OCI-LY3 (cell line): ENCODE results near the gene HIPK2.

Experiments used
- H2AFZ ChIP-seq: fragments of 200-600, 300-600 bp; shearing (Covaris generic); 2 replicates; pipeline ENCODE4 v1.6.0; 2014; ENCODE audit warnings: antibody characterized with exemption, low read depth, low read length
- H3K27ac ChIP-seq: fragments of 200-600, 300-600 bp; sonication (generic); 2 replicates; pipeline ENCODE4 v1.5.1; 2014; ENCODE audit warnings: mild to moderate bottlenecking, low read length, moderate library complexity, mixed read lengths
- H3K27me3 ChIP-seq: fragments of 200-600, 300-600 bp; sonication (generic); 2 replicates; pipeline ENCODE4 v1.6.1; 2014; ENCODE audit warnings: low read depth, low read length, mixed read lengths
- H3K36me3 ChIP-seq: fragments of 200-600, 300-600 bp; sonication (generic); replicated peaks from 2 replicates; pipeline ENCODE3; 2014; ENCODE audit warnings: low read depth, low read length, mixed read lengths
- H3K4me1 ChIP-seq: fragments of 300-600, 200-600 bp; sonication (generic); 2 replicates; pipeline ENCODE4 v1.6.1; 2014; ENCODE audit warnings: low read length, mixed read lengths
- H3K4me2 ChIP-seq: fragments of 200-600, 300-600 bp; sonication (generic); 2 replicates; pipeline ENCODE4 v1.6.1; 2014; ENCODE audit warnings: low read length, mixed read lengths
- H3K4me3 ChIP-seq: fragments of 300-600, 200-600 bp; sonication (generic); 2 replicates; pipeline ENCODE4 v1.5.1; 2014; ENCODE audit warnings: antibody characterized with exemption, mild to moderate bottlenecking, low read length, moderate library complexity
- H3K79me2 ChIP-seq: fragments of 300-600, 200-600 bp; shearing (Covaris generic); 2 replicates; pipeline ENCODE4 v1.6.1; 2014; ENCODE audit warnings: mild to moderate bottlenecking, low read length, mixed read lengths
- H3K9ac ChIP-seq: fragments of 300-600, 200-600 bp; shearing (Covaris generic); 2 replicates; pipeline ENCODE4 v1.6.0; 2014; ENCODE audit warnings: mild to moderate bottlenecking, low read length, moderate library complexity
- H3K9me3 ChIP-seq: fragments of 200-600, 300-600 bp; shearing (Covaris generic); 2 replicates; pipeline ENCODE4 v1.6.1; 2014; ENCODE audit warnings: low read length, mixed read lengths; ENCODE audit not compliant: insufficient read depth
- H4K20me1 ChIP-seq: fragments of 200-600, 300-600 bp; sonication (generic); 2 replicates; pipeline ENCODE4 v1.6.1; 2016; ENCODE audit warnings: low read length, mixed read lengths; ENCODE audit not compliant: insufficient read depth
- EZH2phosphoT487 ChIP-seq: fragments of 200-600 bp; shearing (Covaris generic); IDR thresholded peaks from 2 replicates; pipeline ENCODE4 v1.6.1; 2018; ENCODE audit warnings: antibody characterized with exemption, mixed run types, low read depth
- TF ChIP-seq, protein P1 (sequence below): fragments of 200-600, 300-600 bp; sonication (generic); IDR thresholded peaks from 2 replicates; pipeline ENCODE4 v1.5.1; 2014; ENCODE audit warnings: antibody characterized with exemption, low read length, low read depth

Gene HIPK2

DNA sequence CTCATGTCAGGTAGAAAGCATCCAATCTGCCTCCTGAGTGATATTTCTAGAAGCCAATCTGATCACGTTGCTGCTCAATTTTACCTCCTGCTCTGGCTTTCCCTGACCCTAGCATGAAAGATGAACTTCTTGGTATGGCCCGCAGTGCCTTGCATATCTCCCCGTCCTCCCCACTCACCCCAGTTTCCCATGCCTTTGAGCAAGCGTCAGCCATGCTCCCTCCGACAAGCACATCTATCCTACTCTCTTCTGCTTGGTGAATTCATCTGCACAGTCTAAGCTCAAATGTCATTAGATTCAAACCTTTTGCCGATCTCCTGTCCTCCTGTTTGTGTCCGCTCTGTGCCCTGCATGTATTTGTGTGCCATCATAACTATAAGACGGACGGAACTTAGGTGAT, 45.1 kb upstream of the HIPK2 start:
- H3K36me3 ChIP-seq: no peaks in the 10 kb centered on the region
- no peak overlapping the region for H3K9ac ChIP-seq
- no peak for TF ChIP-seq EZH2phosphoT487
- TF ChIP-seq, protein P1, sequence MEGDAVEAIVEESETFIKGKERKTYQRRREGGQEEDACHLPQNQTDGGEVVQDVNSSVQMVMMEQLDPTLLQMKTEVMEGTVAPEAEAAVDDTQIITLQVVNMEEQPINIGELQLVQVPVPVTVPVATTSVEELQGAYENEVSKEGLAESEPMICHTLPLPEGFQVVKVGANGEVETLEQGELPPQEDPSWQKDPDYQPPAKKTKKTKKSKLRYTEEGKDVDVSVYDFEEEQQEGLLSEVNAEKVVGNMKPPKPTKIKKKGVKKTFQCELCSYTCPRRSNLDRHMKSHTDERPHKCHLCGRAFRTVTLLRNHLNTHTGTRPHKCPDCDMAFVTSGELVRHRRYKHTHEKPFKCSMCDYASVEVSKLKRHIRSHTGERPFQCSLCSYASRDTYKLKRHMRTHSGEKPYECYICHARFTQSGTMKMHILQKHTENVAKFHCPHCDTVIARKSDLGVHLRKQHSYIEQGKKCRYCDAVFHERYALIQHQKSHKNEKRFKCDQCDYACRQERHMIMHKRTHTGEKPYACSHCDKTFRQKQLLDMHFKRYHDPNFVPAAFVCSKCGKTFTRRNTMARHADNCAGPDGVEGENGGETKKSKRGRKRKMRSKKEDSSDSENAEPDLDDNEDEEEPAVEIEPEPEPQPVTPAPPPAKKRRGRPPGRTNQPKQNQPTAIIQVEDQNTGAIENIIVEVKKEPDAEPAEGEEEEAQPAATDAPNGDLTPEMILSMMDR: no peak
- no peaks in the 10 kb centered on the region for H4K20me1 ChIP-seq
- H3K4me3 ChIP-seq: no peak overlapping the region
- no peak overlapping the region for H2AFZ ChIP-seq
- H3K79me2 ChIP-seq: no peaks in the 10 kb centered on the region
- H3K9me3 ChIP-seq: no peaks in the 10 kb centered on the region
- H3K27ac ChIP-seq: no peak overlapping the region
- no peak overlapping the region for H3K4me2 ChIP-seq
- peaks cover 50% of the 10 kb centered on the region for H3K27me3 ChIP-seq
- no peaks in the 10 kb centered on the region for H3K4me1 ChIP-seq

DNA sequence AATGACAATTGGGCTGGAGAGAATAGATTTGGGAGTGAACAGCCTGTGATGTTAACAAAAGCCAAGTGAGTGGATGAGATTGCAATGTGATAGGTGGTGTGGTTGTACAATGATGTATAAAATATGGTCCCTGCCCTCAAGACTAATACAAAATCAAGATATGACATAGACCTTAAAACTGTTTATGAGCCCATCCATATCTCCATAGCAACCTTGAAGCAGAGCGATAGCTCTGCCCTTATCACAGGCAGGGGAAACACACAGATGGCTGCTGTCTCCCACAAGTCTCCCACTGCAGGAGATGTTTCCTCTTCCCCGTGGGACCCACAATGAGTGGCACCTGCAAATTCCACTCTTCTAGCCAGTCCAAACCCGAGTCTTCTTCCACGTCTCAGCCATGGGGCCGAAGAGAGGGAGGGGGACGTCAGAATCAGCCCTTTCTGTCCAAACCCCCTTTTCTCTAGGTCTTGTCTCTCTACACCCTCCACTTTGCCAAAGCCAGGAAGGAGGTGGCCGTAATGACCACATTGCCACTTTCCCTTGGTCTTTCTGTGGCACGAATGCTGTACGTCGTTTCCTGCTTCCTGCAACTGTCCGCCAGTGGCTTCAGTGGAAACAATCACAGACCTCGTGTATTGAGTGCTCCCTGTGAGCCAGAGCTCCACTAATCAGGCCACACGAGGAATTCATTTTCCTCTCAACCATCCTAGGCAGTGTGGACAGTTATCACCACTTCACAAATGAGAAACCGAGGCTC, 43.7 kb upstream of the HIPK2 start:
- no peaks in the 10 kb centered on the region for H3K9me3 ChIP-seq
- no peak for TF ChIP-seq EZH2phosphoT487
- TF ChIP-seq, protein P1: no peak
- H3K9ac ChIP-seq: no peak overlapping the region

DNA sequence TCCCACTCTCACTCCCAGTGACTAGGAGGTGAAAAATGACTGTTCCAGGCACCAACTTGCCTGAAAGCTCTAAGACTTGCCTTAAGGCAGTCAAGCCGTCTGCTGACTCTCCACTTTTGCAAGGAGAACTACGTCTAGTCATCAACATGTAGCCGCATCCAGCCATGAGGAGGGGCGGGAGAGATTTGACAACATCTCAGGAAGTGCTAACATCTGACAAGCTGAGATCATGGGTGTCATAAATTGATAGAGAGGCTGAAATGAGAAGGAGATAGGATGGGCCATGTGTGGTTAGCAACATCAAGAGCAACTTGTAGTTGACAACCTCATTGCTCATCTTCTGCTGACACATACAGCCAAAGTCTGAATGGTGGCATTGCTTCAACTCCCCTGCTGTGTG, 42.3 kb upstream of the HIPK2 start:
- Histone ChIP-seq H3K4me3 (no peak overlapping the region), H3K27ac (no peak overlapping the region), H3K9ac (no peak overlapping the region), H3K4me1 (no peaks in the 10 kb centered on the region), H3K27me3 (peaks cover 29% of the 10 kb centered on the region), H2AFZ (no peak overlapping the region), H4K20me1 (no peaks in the 10 kb centered on the region), H3K9me3 (no peaks in the 10 kb centered on the region), H3K4me2 (no peak overlapping the region), H3K36me3 (no peaks in the 10 kb centered on the region), H3K79me2 (no peaks in the 10 kb centered on the region)
- no peak for TF ChIP-seq EZH2phosphoT487
- TF ChIP-seq, protein P1: no peak

More for the DNA sequence above, 43.7 kb upstream of the HIPK2 start:
- Histone ChIP-seq H3K27me3 (peaks cover 43% of the 10 kb centered on the region), H3K4me2 (no peak overlapping the region), H2AFZ (no peak overlapping the region), H3K27ac (no peak overlapping the region), H3K36me3 (no peaks in the 10 kb centered on the region), H4K20me1 (no peaks in the 10 kb centered on the region), H3K79me2 (no peaks in the 10 kb centered on the region), H3K4me1 (no peaks in the 10 kb centered on the region), H3K4me3 (no peak overlapping the region)

DNA sequence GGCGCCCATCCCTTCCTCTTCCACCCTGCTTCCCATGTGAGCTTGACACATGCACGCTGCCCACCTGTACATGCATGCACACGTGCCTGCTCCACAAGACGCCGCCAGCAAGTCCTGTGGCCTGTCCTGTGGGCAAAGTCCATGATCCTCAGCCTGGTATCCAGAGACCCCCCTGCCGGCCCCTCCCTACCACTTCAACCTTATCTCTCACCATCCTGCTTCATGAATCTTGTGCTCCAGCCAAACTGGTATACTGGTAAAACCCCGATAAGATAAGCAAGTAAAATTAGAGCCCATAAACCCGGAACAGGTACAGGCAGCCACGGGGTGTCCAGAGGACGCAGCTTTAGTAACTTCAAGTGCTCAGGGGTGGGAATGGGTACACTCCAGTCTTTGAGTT, 39.5 kb upstream of the HIPK2 start:
- Histone ChIP-seq H3K36me3 (no peaks in the 10 kb centered on the region), H3K79me2 (no peaks in the 10 kb centered on the region), H3K9me3 (no peaks in the 10 kb centered on the region), H3K4me1 (no peaks in the 10 kb centered on the region), H3K4me2 (no peak overlapping the region), H2AFZ (no peak overlapping the region), H3K27ac (no peak overlapping the region), H4K20me1 (no peaks in the 10 kb centered on the region), H3K4me3 (no peak overlapping the region), H3K27me3 (peaks cover 9% of the 10 kb centered on the region), H3K9ac (no peak overlapping the region)
- TF ChIP-seq EZH2phosphoT487: no peak
